Measurements from ENCODE around the gene TFAP2B.

GRCh38 chr6:50804283-50804682, 14.4 kb upstream of the TFAP2B start:
- TF ChIP-seq CTCF (IDR thresholded peaks at IDR 0.05) = no peak
- no peak for TF ChIP-seq ZFX (IDR thresholded peaks at IDR 0.05; ENCODE audit: borderline replicate concordance)
